Gastroesophageal sphincter (tissue), 4 donors: Measurements from ENCODE around the gene ANO9. TPM values are rescaled to one million over a fixed set of nuclear protein-coding genes. Genes with fewer than 3 reads are reported as not detected.

ENCODE experiments used
- ATAC-seq: fragments of 150-250 bp; one replicate; pipeline ENCODE4 v1.9.1; 2016; ENCODE audit warnings: mild to moderate bottlenecking, moderate library complexity
- H3K27ac ChIP-seq, 4 donors: fragments of 200-600 bp; sonication (generic) in 3 of 4; 1 replicate in 3 of 4; 2 replicates in 1 of 4; pipeline ENCODE4 v1.5.1; 2016 to 2019
- H3K27me3 ChIP-seq: fragments of 200-600 bp; sonication (generic); one replicate; pipeline ENCODE4 v1.5.1; 2019
- H3K36me3 ChIP-seq, 2 donors: fragments of 200-600 bp; sonication (generic); one replicate each; pipeline ENCODE4 v1.5.1; 2019; ENCODE audit warnings: control low read depth in 1 of 2
- H3K4me1 ChIP-seq, 3 donors: fragments of 200-600 bp; sonication (generic); 1 replicate in 2 of 3; 2 replicates in 1 of 3; pipeline ENCODE4 v1.5.1; 2016 to 2019; ENCODE audit warnings: control low read depth in 2 of 3
- H3K4me3 ChIP-seq, 2 donors: fragments of 200-600 bp; sonication (generic); one replicate each; pipeline ENCODE4 v1.5.1; 2019; ENCODE audit warnings: mild to moderate bottlenecking in 1 of 2, moderate library complexity in 1 of 2
- H3K9me3 ChIP-seq, 3 donors: fragments of 200-600 bp; sonication (generic); one replicate each; pipeline ENCODE4 v1.5.1; 2017 to 2019; ENCODE audit warnings: control low read depth in 2 of 3
- EP300 ChIP-seq: sonication (generic); formaldehyde crosslinking; IDR thresholded peaks from one replicate; pipeline ENCODE4 v1.6.1; 2017; ENCODE audit warnings: antibody characterized with exemption, mild to moderate bottlenecking
- POLR2A ChIP-seq, 2 donors: fragments of 450-650 bp; IDR thresholded peaks; one replicate each; pipeline ENCODE4 v1.6.1; 2017; ENCODE audit warnings: antibody characterized with exemption in 2 of 2, mild to moderate bottlenecking in 2 of 2, moderate library complexity in 1 of 2
- POLR2AphosphoS5 ChIP-seq: sonication (generic); formaldehyde crosslinking; IDR thresholded peaks from one replicate; pipeline ENCODE4 v1.6.1; 2017; ENCODE audit warnings: antibody characterized with exemption
- WGBS, 2 donors: methylation state at CpG; one replicate each; pipeline ENCODE4 v1.1.5; 2018; ENCODE audit warnings: low coverage in 1 of 2; 5-methylcytosine and 5-hydroxymethylcytosine counted together
- total RNA-seq, 4 donors: library from RNA; depleted of rRNA; stranded (reverse); fragments of >200 nt; gene quantifications; one replicate each; pipeline ENCODE4 v1.1.0, GENCODE V29; 2016
- TF ChIP-seq, protein P1 (sequence below), 4 experiments: fragments of 200-600 bp in 2 of 4; fragments of 450-650 bp in 2 of 4; sonication (generic) in 1 of 4; IDR thresholded peaks; one replicate each; pipeline ENCODE4 v1.5.1; 2017 to 2019; ENCODE audit warnings: antibody characterized with exemption in 4 of 4, mild to moderate bottlenecking in 2 of 4, moderate library complexity in 2 of 4

The ANO9 gene
- total RNA-seq, 4 donors from 2014 or later: 0.22 to 0.94 (median 0.47) TPM; not detected in 1

DNA sequence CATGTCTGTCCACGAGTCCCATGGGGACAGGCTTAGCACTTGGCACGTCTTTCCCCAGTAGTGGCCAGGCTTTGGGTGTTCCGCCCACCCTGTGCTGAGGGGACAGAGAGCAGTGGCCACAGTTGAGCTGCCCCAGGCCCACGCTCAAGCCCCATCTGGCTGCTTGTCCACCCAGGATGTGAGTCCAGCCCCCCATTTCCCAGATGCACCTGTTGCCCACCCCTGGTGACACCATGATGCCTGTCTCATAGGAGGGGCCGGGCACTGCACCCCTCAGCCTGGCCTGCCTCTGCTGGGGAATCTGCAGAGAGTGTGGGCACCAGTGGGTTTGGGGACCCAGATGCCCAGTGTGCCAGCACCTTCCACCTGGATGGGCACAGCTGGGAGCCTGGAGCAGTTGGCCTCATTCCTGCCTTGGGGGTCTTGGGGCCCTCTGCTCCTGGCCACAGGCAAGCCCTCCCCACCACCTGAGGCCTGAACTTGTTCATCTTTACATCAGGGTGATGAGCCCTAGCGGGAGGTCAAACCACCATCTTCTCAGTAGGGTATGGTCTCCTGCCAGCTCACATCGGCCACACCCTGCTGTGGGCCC is 32.7 kb downstream of the ANO9 start:
- 83 to 92% methylated on average over 1 to 2 of the region's 7 CpGs for WGBS, 2 donors
- ATAC-seq: no peak
- H3K36me3 ChIP-seq: no peaks in the 10 kb centered on the region

DNA sequence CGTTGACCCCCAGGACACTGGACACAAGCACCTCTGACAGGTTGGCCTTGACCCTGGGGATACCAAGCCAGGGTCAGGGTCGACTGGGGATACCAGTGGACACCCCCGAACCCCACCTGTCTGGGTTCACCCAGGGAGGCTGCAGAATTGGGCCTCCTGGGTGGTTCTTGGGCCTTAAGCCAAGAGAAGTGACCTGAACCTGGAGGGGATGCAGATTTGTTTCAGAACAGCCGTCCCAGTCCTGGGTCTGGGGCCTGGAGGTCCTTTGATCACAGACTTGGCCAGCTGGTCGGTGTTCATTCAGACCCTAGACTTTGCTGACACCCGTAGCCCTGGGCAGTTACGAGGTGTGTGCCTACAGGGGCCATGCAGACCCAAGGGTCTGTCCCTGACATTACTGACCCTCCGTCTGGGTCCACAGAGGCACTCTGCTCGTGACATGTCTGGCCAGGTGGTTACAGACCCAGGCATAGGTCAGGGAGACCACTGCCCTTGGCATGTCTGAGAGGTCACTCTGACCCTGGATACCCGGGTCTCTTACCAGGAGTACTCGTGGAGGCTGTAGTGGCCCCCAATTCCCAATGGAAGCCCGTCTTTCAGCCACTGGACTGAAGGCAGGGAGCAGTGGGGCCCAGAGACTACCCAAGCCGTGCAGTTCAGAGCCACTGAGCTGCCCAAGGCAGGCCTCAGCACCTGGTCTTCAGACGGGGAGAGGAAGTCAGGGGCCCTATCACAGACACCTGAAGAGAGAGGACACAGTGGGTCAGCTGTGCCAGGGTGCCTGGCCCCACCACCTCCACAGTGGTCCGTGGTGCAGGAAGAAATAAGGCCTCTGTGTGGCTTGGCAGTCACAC is 33.4 kb downstream of the ANO9 start:
- no peak for ATAC-seq
- Histone ChIP-seq H3K36me3 (no peaks in the 10 kb centered on the region), H3K4me1 (peaks cover 0 to 27% (median 12%) of the 10 kb centered on the region in 3 donors), H3K9me3 (no peaks in the 10 kb centered on the region), H3K4me3 (no peak overlapping the region), H3K27ac (peak overlapping the region in 1 of 4 donors; percentile 79), H3K27me3 (peaks cover 18% of the 10 kb centered on the region)
- WGBS, 2 donors: no CpG with 5 or more reads among the region's 15 CpGs
- TF ChIP-seq POLR2A (IDR thresholded peaks at IDR 0.05) (no peak), EP300 (no peak), POLR2AphosphoS5 (no peak)
- TF ChIP-seq, protein P1, sequence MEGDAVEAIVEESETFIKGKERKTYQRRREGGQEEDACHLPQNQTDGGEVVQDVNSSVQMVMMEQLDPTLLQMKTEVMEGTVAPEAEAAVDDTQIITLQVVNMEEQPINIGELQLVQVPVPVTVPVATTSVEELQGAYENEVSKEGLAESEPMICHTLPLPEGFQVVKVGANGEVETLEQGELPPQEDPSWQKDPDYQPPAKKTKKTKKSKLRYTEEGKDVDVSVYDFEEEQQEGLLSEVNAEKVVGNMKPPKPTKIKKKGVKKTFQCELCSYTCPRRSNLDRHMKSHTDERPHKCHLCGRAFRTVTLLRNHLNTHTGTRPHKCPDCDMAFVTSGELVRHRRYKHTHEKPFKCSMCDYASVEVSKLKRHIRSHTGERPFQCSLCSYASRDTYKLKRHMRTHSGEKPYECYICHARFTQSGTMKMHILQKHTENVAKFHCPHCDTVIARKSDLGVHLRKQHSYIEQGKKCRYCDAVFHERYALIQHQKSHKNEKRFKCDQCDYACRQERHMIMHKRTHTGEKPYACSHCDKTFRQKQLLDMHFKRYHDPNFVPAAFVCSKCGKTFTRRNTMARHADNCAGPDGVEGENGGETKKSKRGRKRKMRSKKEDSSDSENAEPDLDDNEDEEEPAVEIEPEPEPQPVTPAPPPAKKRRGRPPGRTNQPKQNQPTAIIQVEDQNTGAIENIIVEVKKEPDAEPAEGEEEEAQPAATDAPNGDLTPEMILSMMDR (IDR thresholded peaks at IDR 0.05): no peak

More for the DNA sequence above, 32.7 kb downstream of the ANO9 start:
- Histone ChIP-seq H3K4me1 (peaks cover 0 to 27% (median 12%) of the 10 kb centered on the region in 3 donors), H3K4me3 (no peak overlapping the region), H3K27ac (no peak overlapping the region), H3K27me3 (peaks cover 15% of the 10 kb centered on the region), H3K9me3 (no peaks in the 10 kb centered on the region)
- TF ChIP-seq, protein P1 (IDR thresholded peaks at IDR 0.05): no peak
- TF ChIP-seq EP300 (no peak), POLR2AphosphoS5 (no peak), POLR2A (IDR thresholded peaks at IDR 0.05) (no peak)

DNA sequence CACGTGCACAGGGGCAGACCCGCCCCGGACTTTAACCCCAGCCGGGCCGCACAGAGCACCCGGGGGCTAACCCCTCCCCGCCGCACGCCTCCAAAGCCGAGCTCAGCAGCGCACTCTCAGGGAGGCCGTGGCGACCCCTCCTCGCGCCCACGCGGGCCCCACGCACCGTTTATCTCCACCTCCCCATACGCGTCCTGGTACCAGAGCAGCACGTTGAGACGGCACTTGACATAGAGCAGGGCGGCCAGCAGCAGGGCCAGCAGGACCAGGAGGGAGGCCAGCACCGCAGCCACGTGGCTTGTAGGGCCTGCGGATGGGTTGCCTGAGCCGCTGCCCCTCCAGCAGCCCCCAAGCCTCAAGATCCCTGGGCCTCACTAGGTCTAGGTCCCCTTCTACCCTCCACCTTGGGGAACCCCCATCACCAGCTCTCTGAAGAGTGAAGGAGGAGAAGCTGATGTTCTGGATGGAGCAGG is 34.1 kb downstream of the ANO9 start:
- ATAC-seq: no peak
- H3K9me3 ChIP-seq: no peaks in the 10 kb centered on the region
- H3K4me3 ChIP-seq: peak overlapping the region in 1 of 2 donors; percentile 80
- H3K36me3 ChIP-seq: no peaks in the 10 kb centered on the region
- TF ChIP-seq EP300 (no peak), POLR2A (IDR thresholded peaks at IDR 0.05) (no peak), POLR2AphosphoS5 (no peak)
- TF ChIP-seq, protein P1 (IDR thresholded peaks at IDR 0.05): no peak
- peak overlapping the region in 2 of 4 donors; percentile 33 to 79 for H3K27ac ChIP-seq
- 100% methylated on average over 1 of the region's 28 CpGs; no CpG with 5 or more reads in 1 of the 2 donors for WGBS, 2 donors
- H3K27me3 ChIP-seq: peaks cover 23% of the 10 kb centered on the region
- peaks cover 0 to 27% (median 12%) of the 10 kb centered on the region in 3 donors for H3K4me1 ChIP-seq

DNA sequence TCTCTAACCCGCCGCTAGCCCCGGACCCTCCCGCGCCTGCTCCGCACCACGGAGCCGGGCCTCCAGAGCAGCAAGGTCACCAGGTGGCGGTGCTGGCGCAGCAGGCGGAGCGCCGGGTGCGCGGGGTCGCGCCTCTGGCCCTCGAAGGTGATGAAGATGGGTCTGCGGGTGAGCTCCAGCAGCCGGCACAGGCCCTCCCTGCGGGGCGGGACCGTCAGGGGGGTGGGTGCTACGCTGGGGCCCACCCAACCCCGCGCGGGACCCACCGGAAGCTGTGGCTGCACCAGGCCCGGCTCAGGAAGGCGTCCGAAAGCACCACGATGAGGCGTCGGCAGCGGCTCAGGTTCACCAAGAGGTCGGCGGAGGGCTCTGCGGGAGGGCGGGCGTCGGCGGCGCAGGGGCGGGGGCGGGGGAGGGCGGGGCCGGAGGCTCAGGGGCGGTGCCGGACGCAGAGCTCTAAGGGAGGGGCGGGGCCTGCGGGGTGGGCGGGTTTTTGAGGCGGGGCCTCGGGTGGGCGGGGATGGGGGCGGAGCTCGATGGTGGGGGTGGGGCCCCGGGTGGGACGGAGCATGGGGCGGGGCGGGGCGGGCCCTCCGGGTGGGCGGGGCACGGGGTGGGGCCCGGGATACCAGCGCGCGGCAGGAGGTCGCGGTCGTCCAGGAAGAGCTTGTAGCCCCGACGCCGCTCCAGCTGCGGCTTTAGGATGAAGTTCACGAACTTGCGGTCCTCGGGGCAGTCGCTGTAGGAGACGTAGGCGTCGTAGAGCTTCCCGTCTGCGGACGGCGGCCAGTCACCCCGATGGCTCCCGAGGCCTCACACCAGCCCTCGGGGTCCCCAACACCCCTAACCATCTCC is 34.8 kb downstream of the ANO9 start:
- WGBS, 2 donors: no CpG with 5 or more reads among the region's 91 CpGs
- peak overlapping the region; percentile 48 to 79 (median 61) for H3K27ac ChIP-seq
- H3K9me3 ChIP-seq: no peaks in the 10 kb centered on the region

More for the DNA sequence above, 34.8 kb downstream of the ANO9 start:
- Histone ChIP-seq H3K27me3 (peaks cover 23% of the 10 kb centered on the region), H3K36me3 (no peaks in the 10 kb centered on the region), H3K4me3 (peak overlapping the region; percentile 80 to 93), H3K4me1 (peaks cover 0 to 27% (median 12%) of the 10 kb centered on the region in 3 donors)
- peak in 1 of 2 donors; percentile 6 for TF ChIP-seq POLR2A (IDR thresholded peaks at IDR 0.05)
- TF ChIP-seq, protein P1 (IDR thresholded peaks at IDR 0.05): peak in 1 of 4 experiments; percentile 45
- TF ChIP-seq EP300: no peak
- ATAC-seq: peak; percentile 81
